HepG2 (cell line): ENCODE results near the gene TNNI3. TPM values are rescaled to one million over a fixed set of nuclear protein-coding genes. Genes with fewer than 3 reads are reported as not detected.

Source experiments
- FOSL2 ChIP-seq: sonication (generic); formaldehyde crosslinking; IDR thresholded peaks from 2 replicates; pipeline ENCODE4 v1.4.0; 2020; ENCODE audit warnings: missing genetic modification reagents
- GFI1 ChIP-seq: sonication (generic); formaldehyde crosslinking; IDR thresholded peaks from 2 replicates; pipeline ENCODE4 v1.5.0; 2020; ENCODE audit warnings: missing genetic modification reagents, mild to moderate bottlenecking, borderline replicate concordance
- GPN1 ChIP-seq: sonication (generic); formaldehyde crosslinking; IDR thresholded peaks from 2 replicates; pipeline ENCODE4 v1.5.1; 2020; ENCODE audit warnings: missing genetic modification reagents, borderline replicate concordance
- KAT7 ChIP-seq: IDR thresholded peaks from 2 replicates; pipeline ENCODE4 v1.6.1; 2018; ENCODE audit warnings: borderline replicate concordance, missing compliant biosample characterization
- NFE2 ChIP-seq: sonication (generic); formaldehyde crosslinking; IDR thresholded peaks from 2 replicates; pipeline ENCODE4 v1.4.0; 2020; ENCODE audit warnings: missing genetic modification reagents
- NR2F2 ChIP-seq: IDR thresholded peaks from 2 replicates; pipeline ENCODE4 v1.6.1; 2012; ENCODE audit warnings: low read depth, inconsistent platforms, borderline replicate concordance
- REST ChIP-seq, 2 experiments: IDR thresholded peaks; 2 replicates each; pipeline ENCODE4 v1.6.1; 2011 to 2012; ENCODE audit warnings: low read length in 2 of 2, borderline replicate concordance in 1 of 2, low read depth in 1 of 2, mild to moderate bottlenecking in 1 of 2, moderate library complexity in 1 of 2
- RNF2 ChIP-seq: fragments of 450-650 bp; conservative IDR thresholded peaks from 2 replicates; pipeline ENCODE4 v1.6.1; 2016; ENCODE audit warnings: low read depth
- TCF12 ChIP-seq, 2 experiments: fragments of 450-650 bp in 1 of 2; sonication (generic) in 1 of 2; formaldehyde crosslinking in 1 of 2; IDR thresholded peaks; 2 replicates each; pipeline versions ENCODE4 v1.6.1 to v1.8.0; 2017 to 2022; ENCODE audit warnings: antibody characterized with exemption in 1 of 2, mild to moderate bottlenecking in 1 of 2, missing genetic modification reagents in 1 of 2, moderate library complexity in 1 of 2
- TFDP1 ChIP-seq: IDR thresholded peaks from 2 replicates; pipeline ENCODE4 v1.6.1; 2016; ENCODE audit warnings: missing compliant biosample characterization, missing genetic modification reagents, borderline replicate concordance
- ZFP36L1 ChIP-seq: sonication (generic); formaldehyde crosslinking; IDR thresholded peaks from 2 replicates; pipeline ENCODE4 v1.8.0; 2022; ENCODE audit warnings: mild to moderate bottlenecking, missing genetic modification reagents, moderate library complexity
- ZNF180 ChIP-seq: sonication (generic); formaldehyde crosslinking; IDR thresholded peaks from 2 replicates; pipeline ENCODE4 v1.4.0; 2020; ENCODE audit warnings: low read depth, missing genetic modification reagents, borderline replicate concordance
- ZNF768 ChIP-seq: sonication (generic); formaldehyde crosslinking; IDR thresholded peaks from 2 replicates; pipeline ENCODE4 v1.4.0; 2020; ENCODE audit warnings: missing genetic modification reagents
- polyA plus RNA-seq, 8 experiments: library from polyadenylated mRNA; depleted of rRNA in 3 of 8; stranded (reverse) in 7 of 8; unstranded in 1 of 8; fragments of >200 nt; fragmentation: Illumina TruSeq in 4 of 8; extraction: Trizol in 4 of 8; gene quantifications; 2 replicates each; pipeline versions ENCODE4 v1.2.1 to v1.2.3, GENCODE V29; 2011 to 2016; ENCODE audit warnings: low read depth in 4 of 8, missing spikeins in 1 of 8, mixed read lengths in 1 of 8; ENCODE audit not compliant: insufficient read depth in 1 of 8
- total RNA-seq, 5 experiments: library from RNA; depleted of rRNA; stranded (reverse); fragments of >200 nt; fragmentation: Illumina TruSeq; extraction: Trizol; gene quantifications; 2 replicates each; pipeline ENCODE4 v1.2.3, GENCODE V29; 2016; ENCODE audit warnings: low read depth in 1 of 5
- TF ChIP-seq, protein P1 (sequence below): sonication (generic); formaldehyde crosslinking; IDR thresholded peaks from 2 replicates; pipeline ENCODE4 v1.4.0; 2020; ENCODE audit warnings: missing genetic modification reagents, mild to moderate bottlenecking, borderline replicate concordance
- TF ChIP-seq, protein P2 (sequence below): sonication (generic); formaldehyde crosslinking; IDR thresholded peaks from 2 replicates; pipeline ENCODE4 v1.8.1; 2023; ENCODE audit warnings: mild to moderate bottlenecking, moderate library complexity, missing genetic modification reagents
- TF ChIP-seq, protein P3 (sequence below): sonication (generic); formaldehyde crosslinking; IDR thresholded peaks from 2 replicates; pipeline ENCODE4 v1.5.0; 2020; ENCODE audit warnings: missing genetic modification reagents, mild to moderate bottlenecking, borderline replicate concordance

The TNNI3 gene
- total and polyA plus RNA-seq, 2 of the 13 experiments (the other 11 are each of a cell fraction or from before 2014, with no cell fraction given) = 3.5 to 3.7 TPM

GRCh38 chr19:55206664-55207500 lies 49.4 kb upstream of the TNNI3 start (continued):
- TF ChIP-seq, protein P1, sequence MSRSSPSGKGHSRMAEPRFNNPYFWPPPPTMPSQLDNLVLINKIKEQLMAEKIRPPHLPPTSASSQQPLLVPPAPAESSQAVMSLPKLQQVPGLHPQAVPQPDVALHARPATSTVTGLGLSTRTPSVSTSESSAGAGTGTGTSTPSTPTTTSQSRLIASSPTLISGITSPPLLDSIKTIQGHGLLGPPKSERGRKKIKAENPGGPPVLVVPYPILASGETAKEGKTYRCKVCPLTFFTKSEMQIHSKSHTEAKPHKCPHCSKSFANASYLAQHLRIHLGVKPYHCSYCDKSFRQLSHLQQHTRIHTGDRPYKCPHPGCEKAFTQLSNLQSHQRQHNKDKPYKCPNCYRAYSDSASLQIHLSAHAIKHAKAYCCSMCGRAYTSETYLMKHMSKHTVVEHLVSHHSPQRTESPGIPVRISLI (CRISPR knock-in tag) = no peak
- TF ChIP-seq NR2F2 (no peak), ZNF768 (CRISPR knock-in tag) (peak; percentile 64; the same call in 1 of the 2 replicates), GPN1 (CRISPR knock-in tag) (no peak), FOSL2 (CRISPR knock-in tag) (peak; percentile 99), GFI1 (CRISPR knock-in tag) (no peak; the same call in 1 of the 2 replicates), RNF2 (no peak), TFDP1 (CRISPR knock-in tag) (no peak), NFE2 (CRISPR knock-in tag) (no peak), TCF12 (IDR thresholded peaks at IDR 0.05) (no peak), TCF12 (CRISPR knock-in tag; IDR thresholded peaks at IDR 0.05) (peak; percentile 57; the same call in 1 of the 2 replicates), ZNF180 (CRISPR knock-in tag) (no peak), REST (IDR thresholded peaks at IDR 0.05; ENCODE audit: borderline replicate concordance in 1 of 2, low read depth in 1 of 2, low read length in 2 of 2) (peak in 1 of 2 experiments; percentile 57; a peak in 3 of 4 replicates), ZFP36L1 (CRISPR knock-in tag) (peak; percentile 82; the same call in 1 of the 2 replicates), KAT7 (CRISPR knock-in tag) (no peak)
- TF ChIP-seq, protein P2, sequence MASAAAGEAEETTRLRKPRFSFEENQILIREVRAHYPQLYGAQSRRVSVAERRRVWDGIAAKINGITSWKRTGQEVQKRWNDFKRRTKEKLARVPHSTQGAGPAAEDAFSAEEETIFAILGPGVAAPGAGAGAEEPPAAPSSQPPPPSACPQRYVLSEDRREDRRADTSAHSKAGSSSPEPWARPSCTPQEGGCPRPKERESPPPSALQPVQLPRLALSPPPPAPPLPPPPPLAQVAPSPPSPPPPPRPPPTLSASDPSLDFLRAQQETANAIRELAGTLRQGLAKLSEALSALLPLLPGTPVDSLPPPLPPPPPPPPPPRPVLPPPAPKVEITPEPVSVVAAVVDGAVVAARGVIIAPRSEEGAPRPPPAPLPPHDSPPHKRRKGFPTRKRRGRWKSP = peak; percentile 71; the same call in 1 of the 2 replicates
- TF ChIP-seq, protein P3, sequence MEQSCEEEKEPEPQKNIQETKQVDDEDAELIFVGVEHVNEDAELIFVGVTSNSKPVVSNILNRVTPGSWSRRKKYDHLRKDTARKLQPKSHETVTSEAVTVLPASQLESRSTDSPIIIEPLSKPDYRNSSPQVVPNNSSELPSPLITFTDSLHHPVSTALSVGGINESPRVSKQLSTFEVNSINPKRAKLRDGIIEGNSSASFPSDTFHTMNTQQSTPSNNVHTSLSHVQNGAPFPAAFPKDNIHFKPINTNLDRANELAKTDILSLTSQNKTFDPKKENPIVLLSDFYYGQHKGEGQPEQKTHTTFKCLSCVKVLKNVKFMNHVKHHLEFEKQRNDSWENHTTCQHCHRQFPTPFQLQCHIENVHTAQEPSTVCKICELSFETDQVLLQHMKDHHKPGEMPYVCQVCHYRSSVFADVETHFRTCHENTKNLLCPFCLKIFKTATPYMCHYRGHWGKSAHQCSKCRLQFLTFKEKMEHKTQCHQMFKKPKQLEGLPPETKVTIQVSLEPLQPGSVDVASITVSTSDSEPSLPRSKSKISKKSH (CRISPR knock-in tag) = no peak
